ENCODE measurements around the gene GBF1. TPM values are rescaled to one million over a fixed set of nuclear protein-coding genes. Genes with fewer than 3 reads are reported as not detected.
A peak's percentile ranks its signal among the peaks of the same experiment; 100 is the strongest.

GBF1 gene
- total RNA-seq, 1 experiment from 2014 or later: 27.6 TPM

- DNase-seq (ENCODE audit: low read depth): no peak
These were observed 19.0 kb downstream of the GBF1 start for GRCh38 chr10:102264371-102264770.

DNA sequence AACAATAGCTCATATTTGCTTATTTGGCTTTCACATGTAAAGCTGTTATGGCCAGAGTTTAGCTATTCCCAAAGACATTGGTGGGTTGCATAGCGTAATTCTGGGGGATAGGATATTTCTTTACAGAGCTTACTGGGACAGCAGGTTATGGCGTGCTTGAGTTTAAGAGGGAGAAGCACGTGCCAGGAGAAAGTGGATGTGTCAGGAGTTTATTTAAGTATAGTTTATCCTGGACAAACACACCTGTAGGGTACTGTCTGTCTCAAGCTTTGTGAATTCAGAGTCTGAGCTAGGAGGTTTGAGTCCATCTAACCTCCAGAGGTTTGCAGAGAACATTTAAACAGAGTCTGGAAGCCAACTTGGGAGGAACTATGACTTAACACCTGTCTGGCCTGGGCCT is 21.3 kb downstream of the GBF1 start:
- no peak for DNase-seq (ENCODE audit: low read depth)

DNA sequence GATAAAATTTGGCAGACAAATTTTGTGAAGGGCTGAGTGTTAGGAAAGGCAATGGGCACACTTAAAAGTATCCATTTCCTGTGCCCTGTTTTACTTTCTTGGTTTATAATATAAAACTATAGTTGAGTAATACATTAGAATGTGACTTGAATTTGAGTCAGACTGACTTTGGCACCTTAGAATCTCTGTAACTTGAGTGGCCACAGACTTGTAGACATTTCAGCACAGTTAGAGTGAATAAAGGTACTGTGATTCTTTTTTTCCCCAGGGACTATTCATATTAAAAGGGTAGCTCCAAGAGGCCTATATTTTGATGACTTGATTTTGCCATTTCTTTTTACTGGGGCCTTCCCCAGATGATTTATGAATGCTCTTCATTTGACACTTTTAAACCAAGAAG is 22.4 kb downstream of the GBF1 start:
- DNase-seq (ENCODE audit: low read depth): peak; percentile 70

- peak; percentile 38 for DNase-seq (ENCODE audit: low read depth)
These were observed 23.1 kb downstream of the GBF1 start for GRCh38 chr10:102268375-102268888.

- DNase-seq (ENCODE audit: low read depth): no peak
These were observed 23.7 kb downstream of the GBF1 start for GRCh38 chr10:102269017-102269416.

- DNase-seq (ENCODE audit: low read depth): no peak
These were observed 28.7 kb downstream of the GBF1 start for GRCh38 chr10:102274062-102274461.

- DNase-seq (ENCODE audit: low read depth): no peak
These were observed 30.0 kb downstream of the GBF1 start for GRCh38 chr10:102275343-102275742.

DNA sequence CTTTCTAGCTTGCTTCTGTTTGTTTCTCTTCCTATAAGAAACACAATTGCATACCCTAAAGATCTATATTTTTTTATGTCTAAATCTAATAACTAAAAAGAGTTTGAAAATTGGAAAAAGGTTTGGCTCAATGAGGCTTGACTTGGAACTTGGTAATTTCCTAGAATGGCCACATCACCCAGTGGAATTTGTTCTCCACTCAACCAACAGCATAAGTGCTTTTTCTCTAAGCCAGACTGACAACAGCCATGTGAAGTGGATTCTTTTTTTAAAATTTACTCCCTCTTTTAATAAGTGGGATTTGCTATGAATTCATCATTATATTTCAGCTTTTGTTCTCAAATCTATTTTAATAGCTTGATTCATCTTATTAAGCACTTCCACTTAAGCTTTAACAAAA is 33.8 kb downstream of the GBF1 start:
- DNase-seq (ENCODE audit: low read depth): no peak

DNA sequence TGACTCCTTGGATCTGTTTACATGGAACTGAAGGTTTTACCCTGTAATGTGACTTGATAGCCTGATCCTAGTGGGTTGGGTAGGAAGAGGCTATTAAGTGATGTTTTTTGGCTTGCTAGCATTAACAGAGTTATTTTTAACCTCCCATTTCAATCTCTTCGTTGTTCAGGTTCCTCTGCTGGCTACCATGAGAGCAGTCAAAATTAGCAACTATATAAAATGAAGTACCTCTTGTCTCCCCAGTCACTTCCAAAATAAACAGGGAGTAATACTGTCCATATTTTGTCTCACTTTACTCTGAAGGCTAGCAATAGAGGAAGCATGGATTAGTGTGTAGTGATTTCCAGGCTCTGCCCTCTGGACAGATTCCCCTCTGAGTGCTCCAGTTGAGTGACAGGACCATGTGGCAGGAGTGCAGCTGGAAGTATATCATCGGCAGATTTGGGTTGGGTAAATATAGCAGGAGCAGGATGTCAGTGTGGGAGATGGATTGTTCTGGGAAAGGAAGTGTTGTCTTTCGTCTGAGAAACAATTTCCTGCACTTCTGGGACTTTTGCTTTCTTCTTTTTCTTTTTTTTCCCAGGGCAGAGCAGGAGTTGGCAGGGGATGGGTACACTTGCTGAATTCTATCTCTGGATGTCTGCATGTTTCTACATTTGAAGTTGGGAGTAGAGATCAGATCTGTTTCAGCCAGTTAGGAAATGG is 35.2 kb downstream of the GBF1 start:
- DNase-seq (ENCODE audit: low read depth): peak; percentile 68

- no peak for DNase-seq (ENCODE audit: low read depth)
These were observed 35.8 kb downstream of the GBF1 start for GRCh38 chr10:102281102-102281487.

- DNase-seq (ENCODE audit: low read depth): no peak
These were observed 38.2 kb downstream of the GBF1 start for GRCh38 chr10:102283488-102283887.

GRCh38 chr10:102283890-102284289 is 38.6 kb downstream of the GBF1 start:
- no peak for DNase-seq (ENCODE audit: low read depth)

- no peak for DNase-seq (ENCODE audit: low read depth)
These were observed 39.2 kb downstream of the GBF1 start for GRCh38 chr10:102284531-102284930.

DNA sequence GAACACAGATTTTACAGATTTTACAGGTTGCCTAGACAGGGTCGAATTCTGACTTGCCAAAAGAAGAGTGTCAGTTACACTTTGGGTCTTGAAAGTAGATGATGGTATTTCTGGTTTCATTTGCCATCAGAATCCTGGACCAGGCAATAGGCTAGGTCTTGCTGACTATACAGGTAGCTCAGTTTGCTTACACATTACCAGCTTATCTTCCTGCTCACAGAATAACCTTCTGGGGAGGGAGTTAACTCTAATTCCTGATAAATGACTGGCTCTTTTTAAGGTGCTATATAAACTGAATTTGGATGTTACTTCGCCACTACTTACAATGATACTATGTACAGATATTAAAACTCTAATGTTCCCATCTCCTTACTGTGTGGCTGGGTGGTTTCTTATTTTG is 39.8 kb downstream of the GBF1 start:
- no peak for DNase-seq (ENCODE audit: low read depth)

DNA sequence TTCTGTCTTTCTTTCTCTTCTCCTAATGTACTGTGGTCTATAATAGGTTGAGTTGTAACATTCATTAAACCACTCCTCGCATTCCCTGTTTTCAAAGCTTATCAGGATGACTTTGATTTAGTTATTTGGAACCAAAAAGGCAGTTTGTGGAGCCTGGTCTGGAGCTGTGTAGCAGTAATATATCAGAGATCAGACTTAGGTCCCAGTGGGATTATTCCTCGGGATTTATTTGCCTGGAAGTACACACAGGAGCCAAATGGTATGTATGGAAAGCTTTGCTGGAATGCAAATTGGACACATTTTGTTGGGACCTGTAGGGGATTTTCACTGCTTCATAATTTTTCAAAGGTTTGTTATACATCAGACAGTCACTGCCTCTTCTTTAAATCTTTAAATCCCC is 40.9 kb downstream of the GBF1 start:
- DNase-seq (ENCODE audit: low read depth): no peak

GRCh38 chr10:102287538-102287937 is 42.2 kb downstream of the GBF1 start:
- DNase-seq (ENCODE audit: low read depth): no peak

DNA sequence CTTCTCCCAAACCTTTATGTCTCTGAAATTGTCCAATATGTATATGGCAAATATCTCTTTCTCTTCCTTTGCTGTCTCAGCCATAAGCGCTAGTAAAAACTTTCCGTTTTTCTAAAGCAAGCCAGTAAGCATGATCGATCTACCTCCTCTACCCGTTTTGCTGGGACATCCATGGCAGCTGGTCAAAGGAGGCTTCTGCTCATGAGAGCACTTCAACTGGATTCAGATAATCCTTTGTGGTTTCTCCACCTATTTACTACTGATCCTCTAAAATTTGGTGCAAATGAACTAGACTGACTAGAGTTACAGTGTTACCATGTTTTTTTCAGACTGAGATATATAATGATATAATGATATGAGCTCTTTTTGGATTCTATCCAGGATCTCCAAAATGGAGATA is 42.7 kb downstream of the GBF1 start:
- DNase-seq (ENCODE audit: low read depth): no peak

DNA sequence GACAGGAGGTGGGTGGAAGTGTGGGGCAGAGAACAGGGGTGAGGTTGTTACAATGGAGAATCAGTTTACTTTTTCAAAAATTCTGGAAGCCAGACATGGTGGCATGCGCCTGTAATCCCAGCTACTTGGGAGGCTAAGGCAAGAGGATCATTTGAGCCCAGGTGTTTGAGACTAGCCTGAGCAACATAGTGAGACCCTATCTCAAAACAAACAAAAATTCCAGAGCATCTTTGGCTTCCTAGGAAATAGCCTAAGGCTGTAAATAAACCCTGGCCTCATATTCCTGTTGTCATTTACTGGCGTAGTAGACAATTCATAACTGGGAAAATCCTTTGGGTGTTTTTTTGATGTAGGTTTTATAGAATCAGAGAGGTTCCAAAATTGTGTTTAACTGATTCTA is 44.0 kb downstream of the GBF1 start:
- no peak for DNase-seq (ENCODE audit: low read depth)

- DNase-seq (ENCODE audit: low read depth): no peak
These were observed 44.5 kb downstream of the GBF1 start for GRCh38 chr10:102289840-102290239.

DNA sequence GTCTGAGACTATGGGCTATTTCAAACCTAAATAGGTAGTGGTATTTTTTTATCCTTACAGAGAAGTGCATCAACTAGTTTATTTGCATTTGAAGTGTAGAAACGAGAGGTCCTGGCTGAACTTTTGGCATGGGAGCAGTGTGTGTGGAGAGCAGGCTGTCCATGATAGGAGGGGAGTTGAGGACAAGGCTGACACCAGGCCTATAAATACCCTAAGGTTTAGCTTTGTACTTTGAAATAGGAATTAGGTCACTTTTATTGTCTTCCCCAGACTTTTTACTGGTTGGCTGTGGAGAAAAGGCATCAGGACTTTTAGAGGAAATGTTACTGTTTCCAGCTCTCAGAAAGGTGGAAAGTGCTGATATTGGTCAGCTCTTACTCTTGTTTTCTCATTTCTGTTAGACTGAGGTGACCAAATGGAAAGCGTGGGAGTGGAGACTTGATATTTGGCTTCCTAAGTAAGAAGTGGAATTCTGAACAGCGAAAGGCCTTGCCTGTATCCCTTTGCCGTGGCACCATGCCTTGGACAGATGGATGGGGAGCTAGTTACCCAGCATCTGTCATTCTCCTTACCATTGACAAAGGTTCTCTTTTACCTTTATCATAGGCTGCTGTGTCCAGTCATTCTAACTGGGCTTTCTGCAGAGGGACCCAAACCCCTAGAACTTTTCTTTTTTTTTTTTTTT is 46.0 kb downstream of the GBF1 start:
- DNase-seq (ENCODE audit: low read depth): no peak

- no peak for DNase-seq (ENCODE audit: low read depth)
These were observed 51.8 kb downstream of the GBF1 start for GRCh38 chr10:102297101-102297500.

DNA sequence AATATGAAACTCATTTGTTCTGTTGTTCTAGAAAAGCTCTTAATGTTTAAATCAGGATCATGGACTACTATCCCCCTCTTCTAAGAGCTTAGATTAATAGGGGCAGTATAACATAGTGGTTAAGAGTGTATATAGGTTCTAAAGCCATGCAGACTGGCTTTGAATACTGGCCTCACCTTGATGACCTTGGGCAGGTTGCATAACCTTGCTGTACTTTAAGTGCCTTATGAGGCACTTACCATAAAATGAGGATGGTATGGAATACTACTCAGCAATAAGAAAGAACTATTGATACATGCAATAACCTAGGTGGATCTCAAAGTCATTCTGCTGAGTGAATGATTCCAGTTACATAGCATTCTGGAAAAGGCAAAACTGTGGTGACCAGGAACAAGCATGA is 53.6 kb downstream of the GBF1 start:
- no peak for DNase-seq (ENCODE audit: low read depth)

DNA sequence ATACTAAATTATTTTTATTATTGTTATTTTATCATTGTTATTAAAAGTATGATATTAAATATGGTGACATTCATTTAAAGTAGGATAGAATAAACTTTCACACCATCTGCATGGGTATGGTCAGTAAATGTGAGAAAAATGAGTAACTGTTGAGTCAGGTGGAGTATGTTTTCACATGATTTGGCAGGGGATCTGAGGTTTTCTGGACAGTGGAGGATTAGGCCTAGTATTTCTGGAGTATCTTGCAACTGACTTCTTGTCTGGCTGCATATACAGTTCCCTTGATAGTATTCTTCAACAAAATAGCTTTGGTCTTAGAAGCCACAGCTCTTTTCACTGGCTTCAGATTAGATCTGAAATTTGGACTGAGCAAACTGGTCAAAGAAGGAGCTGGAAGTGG is 54.5 kb downstream of the GBF1 start:
- DNase-seq (ENCODE audit: low read depth): peak; percentile 82

All from HT1080 (cell line).